ENCODE measurements around the gene ZFP14.

ZFP14 gene

DNA sequence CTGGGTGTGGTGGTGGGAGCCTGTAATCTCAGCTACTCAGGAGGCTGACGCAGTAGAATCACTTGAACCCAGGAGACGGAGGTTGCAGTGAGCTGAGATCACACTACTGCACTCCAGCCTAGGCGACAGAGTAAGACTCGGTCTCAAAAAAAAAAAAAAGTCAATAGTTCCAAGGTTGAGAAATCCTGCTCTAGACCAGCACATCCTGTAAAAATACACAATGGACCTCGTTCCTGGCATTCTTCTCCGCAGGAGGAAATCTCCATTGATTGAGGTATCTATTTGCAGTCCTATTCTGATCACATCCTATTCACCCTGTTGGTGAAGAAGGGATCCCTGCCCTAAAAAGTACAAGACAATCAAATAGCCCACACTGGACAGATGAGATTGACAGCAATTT lies 15.2 kb downstream of the ZFP14 start:
- H3K79me2 ChIP-seq (ENCODE audit: control insufficient read depth, insufficient read depth, low read length, poor library complexity): no peaks in the 10 kb centered on the region
- no peak overlapping the region for H3K18ac ChIP-seq (ENCODE audit: low read length)
- H3K27ac ChIP-seq (ENCODE audit: low read depth, low read length): no peak overlapping the region
- no peak overlapping the region for H4K12ac ChIP-seq (ENCODE audit: low read depth, low read length)
- no CpG with 5 or more reads among the region's 6 CpGs for WGBS (ENCODE audit: extremely low coverage, insufficient coverage, insufficient read length)
- H3K4me3 ChIP-seq (ENCODE audit: low read depth, low read length): no peak overlapping the region
- H3K9ac ChIP-seq (ENCODE audit: low read length): no peak overlapping the region
- no peak overlapping the region for H3K4ac ChIP-seq (ENCODE audit: low read depth, low read length)
- no peaks in the 10 kb centered on the region for H3K27me3 ChIP-seq (ENCODE audit: insufficient read depth, low read length)
- H3K36me3 ChIP-seq (ENCODE audit: control insufficient read depth in 1 of 2, insufficient read depth in 2 of 2, low read length in 2 of 2): peaks cover 9 to 13% of the 10 kb centered on the region in 2 experiments
- H2AFZ ChIP-seq (ENCODE audit: insufficient read depth, low read length, poor library complexity): no peak overlapping the region
- no peak overlapping the region for H2BK12ac ChIP-seq (ENCODE audit: low read length)
- no peak overlapping the region for H3K14ac ChIP-seq (ENCODE audit: low read length)
- no peak overlapping the region for H3K4me2 ChIP-seq (ENCODE audit: low read length)
- H4K8ac ChIP-seq (ENCODE audit: low read depth, low read length): no peak overlapping the region
- no peaks in the 10 kb centered on the region for H3K79me1 ChIP-seq (ENCODE audit: low read length)
- H3K4me1 ChIP-seq (ENCODE audit: control insufficient read depth in 1 of 2, insufficient read depth in 2 of 2, low read length in 2 of 2): no peaks in the 10 kb centered on the region
- H3K9me3 ChIP-seq (ENCODE audit: insufficient read depth, low read depth, low read length): peaks cover 1% of the 10 kb centered on the region
- no peak overlapping the region for H2BK120ac ChIP-seq (ENCODE audit: insufficient read depth, low read length, poor library complexity)
- H4K91ac ChIP-seq (ENCODE audit: low read depth, low read length): no peak overlapping the region
- H3K23ac ChIP-seq (ENCODE audit: low read length): no peak overlapping the region
- no peak overlapping the region for H2AK5ac ChIP-seq (ENCODE audit: low read length)
- H2BK5ac ChIP-seq (ENCODE audit: low read depth, low read length, poor library complexity): no peak overlapping the region
- no peak for DNase-seq

GRCh38 chr19:36340786-36341372 lies 38.1 kb downstream of the ZFP14 start:
- H3K23ac ChIP-seq (ENCODE audit: low read length): no peak overlapping the region
- H3K4ac ChIP-seq (ENCODE audit: low read depth, low read length): no peak overlapping the region
- H3K4me3 ChIP-seq (ENCODE audit: low read depth, low read length): no peak overlapping the region
- H4K8ac ChIP-seq (ENCODE audit: low read depth, low read length): no peak overlapping the region
- no peak overlapping the region for H2AFZ ChIP-seq (ENCODE audit: insufficient read depth, low read length, poor library complexity)
- no CpG with 5 or more reads among the region's 10 CpGs for WGBS (ENCODE audit: extremely low coverage, insufficient coverage, insufficient read length)
- no peaks in the 10 kb centered on the region for H3K79me2 ChIP-seq (ENCODE audit: control insufficient read depth, insufficient read depth, low read length, poor library complexity)
- H2AK5ac ChIP-seq (ENCODE audit: low read length): no peak overlapping the region
- H2BK5ac ChIP-seq (ENCODE audit: low read depth, low read length, poor library complexity): no peak overlapping the region
- H3K14ac ChIP-seq (ENCODE audit: low read length): no peak overlapping the region
- no peak overlapping the region for H3K4me2 ChIP-seq (ENCODE audit: low read length)
- no peak for DNase-seq
- H2BK120ac ChIP-seq (ENCODE audit: insufficient read depth, low read length, poor library complexity): no peak overlapping the region
- peaks cover 9% of the 10 kb centered on the region for H3K9me3 ChIP-seq (ENCODE audit: insufficient read depth, low read depth, low read length)
- H4K12ac ChIP-seq (ENCODE audit: low read depth, low read length): no peak overlapping the region
- no peaks in the 10 kb centered on the region for H3K79me1 ChIP-seq (ENCODE audit: low read length)
- H4K91ac ChIP-seq (ENCODE audit: low read depth, low read length): no peak overlapping the region
- H3K36me3 ChIP-seq (ENCODE audit: control insufficient read depth in 1 of 2, insufficient read depth in 2 of 2, low read length in 2 of 2): peaks cover 2 to 10% of the 10 kb centered on the region in 2 experiments
- H3K18ac ChIP-seq (ENCODE audit: low read length): no peak overlapping the region
- H3K9ac ChIP-seq (ENCODE audit: low read length): no peak overlapping the region
- H3K27ac ChIP-seq (ENCODE audit: low read depth, low read length): no peak overlapping the region
- no peaks in the 10 kb centered on the region for H3K4me1 ChIP-seq (ENCODE audit: control insufficient read depth in 1 of 2, insufficient read depth in 2 of 2, low read length in 2 of 2)
- no peak overlapping the region for H2BK12ac ChIP-seq (ENCODE audit: low read length)
- H3K27me3 ChIP-seq (ENCODE audit: insufficient read depth, low read length): no peaks in the 10 kb centered on the region

GRCh38 chr19:36331353-36332228 lies 47.4 kb downstream of the ZFP14 start:
- DNase-seq: peak; percentile 94 to 95
- H2BK120ac ChIP-seq (ENCODE audit: insufficient read depth, low read length, poor library complexity): peak overlapping the region; percentile 23

DNA sequence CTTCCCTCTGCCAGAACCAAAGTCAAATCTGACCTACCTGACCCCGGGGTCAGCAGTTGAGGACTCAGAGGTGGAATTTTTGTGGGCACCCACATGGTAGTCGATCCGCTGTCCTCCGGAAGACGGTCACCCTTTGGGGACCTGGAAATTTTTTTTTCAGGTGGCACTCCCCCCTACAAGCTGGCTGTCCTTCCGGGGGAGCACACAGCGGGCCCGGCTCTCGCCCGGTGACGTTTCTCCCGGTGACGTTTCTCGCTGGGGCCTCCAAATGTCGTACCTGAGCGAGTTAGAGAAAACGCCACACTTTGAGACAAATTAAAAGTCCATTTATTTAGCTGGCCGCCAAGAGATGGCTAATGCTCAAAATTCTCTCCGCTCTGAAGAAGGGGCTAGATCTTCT lies 48.8 kb downstream of the ZFP14 start:
- H2AFZ ChIP-seq (ENCODE audit: insufficient read depth, low read length, poor library complexity): no peak overlapping the region
- peaks cover 18 to 37% of the 10 kb centered on the region in 2 experiments for H3K36me3 ChIP-seq (ENCODE audit: control insufficient read depth in 1 of 2, insufficient read depth in 2 of 2, low read length in 2 of 2)
- no peak overlapping the region for H2AK5ac ChIP-seq (ENCODE audit: low read length)
- H4K12ac ChIP-seq (ENCODE audit: low read depth, low read length): no peak overlapping the region
- peaks cover 4% of the 10 kb centered on the region for H3K79me1 ChIP-seq (ENCODE audit: low read length)
- H3K4me2 ChIP-seq (ENCODE audit: low read length): peak overlapping the region; percentile 95
- H2BK120ac ChIP-seq (ENCODE audit: insufficient read depth, low read length, poor library complexity): no peak overlapping the region
- WGBS (ENCODE audit: extremely low coverage, insufficient coverage, insufficient read length): no CpG with 5 or more reads among the region's 19 CpGs
- no peak overlapping the region for H2BK12ac ChIP-seq (ENCODE audit: low read length)
- DNase-seq: no peak
- no peak overlapping the region for H3K14ac ChIP-seq (ENCODE audit: low read length)
- H3K9ac ChIP-seq (ENCODE audit: low read length): no peak overlapping the region
- no peak overlapping the region for H4K8ac ChIP-seq (ENCODE audit: low read depth, low read length)
- no peak overlapping the region for H3K27ac ChIP-seq (ENCODE audit: low read depth, low read length)
- no peak overlapping the region for H4K91ac ChIP-seq (ENCODE audit: low read depth, low read length)
- H3K27me3 ChIP-seq (ENCODE audit: insufficient read depth, low read length): no peaks in the 10 kb centered on the region
- H3K23ac ChIP-seq (ENCODE audit: low read length): no peak overlapping the region
- H2BK5ac ChIP-seq (ENCODE audit: low read depth, low read length, poor library complexity): no peak overlapping the region
- H3K4me3 ChIP-seq (ENCODE audit: low read depth, low read length): no peak overlapping the region
- H3K4ac ChIP-seq (ENCODE audit: low read depth, low read length): peak overlapping the region; percentile 66
- peaks cover 6 to 7% of the 10 kb centered on the region in 2 experiments for H3K4me1 ChIP-seq (ENCODE audit: control insufficient read depth in 1 of 2, insufficient read depth in 2 of 2, low read length in 2 of 2)
- H3K18ac ChIP-seq (ENCODE audit: low read length): no peak overlapping the region
- H3K9me3 ChIP-seq (ENCODE audit: insufficient read depth, low read depth, low read length): no peaks in the 10 kb centered on the region
- peaks cover 7% of the 10 kb centered on the region for H3K79me2 ChIP-seq (ENCODE audit: control insufficient read depth, insufficient read depth, low read length, poor library complexity)

More at GRCh38 chr19:36331353-36332228, 47.4 kb downstream of the ZFP14 start:
- Histone ChIP-seq H3K79me2 (ENCODE audit: control insufficient read depth, insufficient read depth, low read length, poor library complexity) (peaks cover 7% of the 10 kb centered on the region), H4K8ac (ENCODE audit: low read depth, low read length) (peak overlapping the region; percentile 88), H3K4ac (ENCODE audit: low read depth, low read length) (peak overlapping the region; percentile 42), H4K12ac (ENCODE audit: low read depth, low read length) (peak overlapping the region; percentile 88), H2AFZ (ENCODE audit: insufficient read depth, low read length, poor library complexity) (peak overlapping the region; percentile 90), H2BK12ac (ENCODE audit: low read length) (no peak overlapping the region), H3K27me3 (ENCODE audit: insufficient read depth, low read length) (no peaks in the 10 kb centered on the region), H3K4me2 (ENCODE audit: low read length) (peak overlapping the region; percentile 95), H2AK5ac (ENCODE audit: low read length) (no peak overlapping the region), H3K4me3 (ENCODE audit: low read depth, low read length) (peak overlapping the region; percentile 100), H3K23ac (ENCODE audit: low read length) (no peak overlapping the region), H3K9ac (ENCODE audit: low read length) (peak overlapping the region; percentile 92), H3K27ac (ENCODE audit: low read depth, low read length) (peak overlapping the region; percentile 54), H3K9me3 (ENCODE audit: insufficient read depth, low read depth, low read length) (no peaks in the 10 kb centered on the region), H3K79me1 (ENCODE audit: low read length) (peaks cover 4% of the 10 kb centered on the region), H3K4me1 (ENCODE audit: control insufficient read depth in 1 of 2, insufficient read depth in 2 of 2, low read length in 2 of 2) (peaks cover 6 to 7% of the 10 kb centered on the region in 2 experiments), H3K36me3 (ENCODE audit: control insufficient read depth in 1 of 2, insufficient read depth in 2 of 2, low read length in 2 of 2) (peaks cover 13 to 24% of the 10 kb centered on the region in 2 experiments), H2BK5ac (ENCODE audit: low read depth, low read length, poor library complexity) (peak overlapping the region; percentile 8), H3K18ac (ENCODE audit: low read length) (peak overlapping the region; percentile 55), H4K91ac (ENCODE audit: low read depth, low read length) (peak overlapping the region; percentile 63), H3K14ac (ENCODE audit: low read length) (peak overlapping the region; percentile 80)
- WGBS (ENCODE audit: extremely low coverage, insufficient coverage, insufficient read length): no CpG with 5 or more reads among the region's 43 CpGs

Measured in trophoblast cell (in vitro differentiated cells and primary cell).